ENCODE results near the gene TNFAIP2.
"Not testable (repeated sequence)": the region's sequence is repeated elsewhere in the genome, so short reads cannot be mapped to it uniquely, and the experiment has no call there.

The TNFAIP2 gene

DNA sequence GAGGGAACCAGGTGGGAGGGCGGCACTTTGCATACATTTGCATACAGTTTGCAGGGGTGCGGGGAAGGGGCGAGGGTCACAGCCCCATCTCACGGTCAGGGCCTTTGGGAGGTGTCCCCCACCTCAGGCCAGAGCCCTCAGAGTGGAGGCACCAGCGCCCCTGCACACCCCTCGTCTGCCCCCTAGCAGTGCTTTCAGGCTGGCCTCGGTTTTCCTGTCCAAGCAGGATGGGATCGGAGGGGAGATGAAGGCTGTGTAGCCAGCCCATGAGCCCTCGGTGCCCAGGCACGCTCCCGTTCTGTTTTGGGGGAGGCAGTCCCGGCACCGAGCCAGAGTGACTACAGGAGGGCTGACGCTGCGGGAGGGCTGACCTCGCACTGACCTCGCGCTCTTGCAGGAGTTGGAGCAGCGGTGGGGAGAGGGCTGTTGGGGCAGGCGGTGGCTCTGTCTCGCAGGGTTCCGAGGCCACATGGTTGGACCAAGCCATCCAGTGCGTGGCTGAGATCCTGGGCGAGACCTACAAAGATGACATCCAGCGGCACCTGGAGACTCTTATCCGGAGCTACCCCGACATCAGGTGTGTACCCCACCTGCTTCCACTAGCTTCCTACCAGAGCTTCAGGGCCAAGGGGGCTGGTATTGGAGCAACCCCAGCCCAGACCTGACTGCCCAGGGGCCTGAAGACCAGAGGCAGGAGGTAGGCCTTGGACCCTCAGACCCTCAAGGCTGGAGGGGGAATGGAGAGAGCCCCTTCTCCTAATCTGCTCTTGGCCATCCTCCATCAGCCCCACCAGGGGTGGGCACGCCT is 15.1 kb upstream of the TNFAIP2 start:
- DNase-seq = no peak

DNA sequence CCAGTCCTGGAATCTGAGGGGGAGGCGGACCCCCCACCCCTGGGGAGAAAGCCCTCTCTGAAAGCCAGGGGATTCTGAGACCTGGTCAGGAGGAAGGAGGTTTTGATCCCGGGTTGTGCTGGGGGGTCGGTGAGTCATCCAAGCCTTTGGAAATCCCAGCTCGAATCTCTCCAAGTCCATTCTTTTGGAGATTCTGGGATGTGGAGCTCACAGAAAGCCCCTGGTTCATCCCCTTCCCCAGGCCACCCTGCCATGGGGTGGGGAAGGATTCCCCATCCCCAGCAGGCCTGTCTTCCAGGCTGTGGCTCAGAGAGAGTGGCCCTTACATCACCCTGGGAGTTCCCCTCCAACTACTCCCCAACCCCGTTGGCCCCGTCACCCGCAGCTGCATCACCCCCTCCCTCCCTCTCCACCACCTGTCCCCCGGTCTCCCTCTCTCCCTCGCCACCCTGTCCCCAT is 14.5 kb upstream of the TNFAIP2 start:
- DNase-seq = no peak

DNA sequence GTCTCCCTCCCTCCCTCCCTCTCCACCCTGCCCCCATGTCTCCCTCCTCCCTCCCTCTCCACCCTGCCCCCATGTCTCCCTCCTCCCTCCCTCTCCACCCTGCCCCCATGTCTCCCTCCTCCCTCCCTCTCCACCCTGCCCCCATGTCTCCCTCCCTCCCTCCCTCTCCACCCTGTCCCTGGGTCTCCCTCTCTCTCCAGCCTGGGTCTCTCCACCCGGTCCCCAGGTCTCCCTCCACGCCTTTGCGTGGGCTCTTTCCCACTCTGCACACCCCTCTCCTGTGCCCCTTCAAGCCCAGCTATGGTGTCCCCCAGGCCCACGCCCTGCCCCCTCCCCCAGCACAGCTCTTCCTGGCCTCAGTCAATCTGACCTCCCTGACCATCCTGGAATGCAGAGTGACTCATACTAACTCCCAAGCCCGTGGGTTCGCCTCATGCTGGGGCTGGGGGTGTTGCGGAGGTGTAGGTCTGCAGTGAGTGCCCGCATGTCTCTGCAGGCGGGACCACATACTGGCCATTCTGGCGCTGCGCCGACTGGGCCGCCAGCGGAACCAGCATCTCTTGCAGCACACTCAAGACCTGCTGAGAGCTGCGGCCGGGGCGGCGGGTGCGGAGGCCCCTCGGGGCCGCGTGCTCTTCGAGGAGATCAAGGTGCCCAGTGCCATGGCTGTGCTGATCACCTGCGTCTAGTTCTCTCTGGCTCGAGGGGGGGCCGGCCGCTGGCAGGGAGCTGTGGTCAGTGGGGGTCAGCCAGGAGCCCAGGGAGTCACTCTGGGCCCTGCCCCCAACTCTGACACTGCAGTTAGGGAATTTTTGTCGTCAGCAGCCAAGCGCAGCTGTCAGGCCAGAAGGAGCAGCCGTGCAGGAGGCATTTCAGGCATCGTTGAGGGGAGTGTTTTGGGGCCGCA is 13.5 kb upstream of the TNFAIP2 start:
- DNase-seq = no peak

DNA sequence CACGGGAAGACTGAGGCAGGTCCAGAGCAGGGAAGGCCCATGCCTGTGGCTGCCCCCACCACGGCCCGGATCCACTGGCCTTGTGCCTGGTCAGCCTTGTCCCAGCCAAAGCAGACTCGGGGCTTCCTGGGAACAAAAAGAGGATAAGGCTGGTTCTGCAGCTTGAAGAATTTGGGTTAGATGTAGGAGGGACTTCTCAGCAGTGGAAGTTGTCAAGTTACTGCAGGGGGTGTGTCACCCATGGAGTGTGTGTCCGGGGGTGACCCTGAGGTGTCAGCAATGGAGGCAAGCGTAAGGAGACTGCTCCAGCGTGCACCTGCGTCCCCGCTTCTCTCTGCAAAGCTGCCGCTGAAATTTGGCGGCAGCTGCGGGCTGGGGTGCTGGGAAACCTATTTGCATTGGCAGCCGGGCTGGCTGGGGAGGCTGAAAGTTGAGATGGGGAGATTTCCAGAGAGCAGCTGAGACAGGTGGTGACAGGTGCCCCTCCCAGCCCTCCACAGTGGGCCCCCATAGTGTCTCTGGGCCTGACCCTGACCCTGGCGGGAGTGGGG is 12.5 kb upstream of the TNFAIP2 start:
- DNase-seq = no peak

DNA sequence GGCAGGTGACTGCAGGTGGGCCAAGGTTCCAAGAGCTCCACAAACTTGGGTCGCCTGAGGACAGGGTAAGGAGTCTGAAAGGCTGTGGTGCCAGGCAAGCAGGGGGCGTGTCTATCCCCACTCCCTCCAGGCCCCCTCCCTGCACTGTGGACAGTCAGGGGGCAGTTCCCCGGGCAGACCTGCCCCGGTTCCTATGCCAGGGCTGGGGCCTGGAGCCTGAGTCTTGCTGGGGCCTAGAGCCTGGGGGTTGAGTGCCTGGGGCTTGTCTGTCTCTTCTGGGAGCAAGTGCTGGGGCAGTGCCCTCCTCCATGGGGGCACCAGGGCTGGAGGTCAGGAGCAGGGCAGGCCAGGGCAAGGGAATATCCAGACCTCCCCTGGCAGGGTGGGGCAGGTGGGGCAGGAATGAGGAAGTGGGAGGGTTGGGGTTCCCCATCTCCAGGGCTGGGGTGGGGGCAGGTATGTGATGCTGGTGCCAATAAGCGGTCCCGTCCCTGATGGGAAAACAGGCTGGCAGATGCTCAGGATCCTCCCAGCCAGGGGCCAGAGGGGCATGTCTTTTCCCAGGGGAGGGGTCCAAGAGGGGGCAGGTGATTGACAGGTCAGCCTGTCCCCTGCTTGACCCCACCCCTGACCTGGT is 11.9 kb upstream of the TNFAIP2 start:
- no peak for DNase-seq

DNA sequence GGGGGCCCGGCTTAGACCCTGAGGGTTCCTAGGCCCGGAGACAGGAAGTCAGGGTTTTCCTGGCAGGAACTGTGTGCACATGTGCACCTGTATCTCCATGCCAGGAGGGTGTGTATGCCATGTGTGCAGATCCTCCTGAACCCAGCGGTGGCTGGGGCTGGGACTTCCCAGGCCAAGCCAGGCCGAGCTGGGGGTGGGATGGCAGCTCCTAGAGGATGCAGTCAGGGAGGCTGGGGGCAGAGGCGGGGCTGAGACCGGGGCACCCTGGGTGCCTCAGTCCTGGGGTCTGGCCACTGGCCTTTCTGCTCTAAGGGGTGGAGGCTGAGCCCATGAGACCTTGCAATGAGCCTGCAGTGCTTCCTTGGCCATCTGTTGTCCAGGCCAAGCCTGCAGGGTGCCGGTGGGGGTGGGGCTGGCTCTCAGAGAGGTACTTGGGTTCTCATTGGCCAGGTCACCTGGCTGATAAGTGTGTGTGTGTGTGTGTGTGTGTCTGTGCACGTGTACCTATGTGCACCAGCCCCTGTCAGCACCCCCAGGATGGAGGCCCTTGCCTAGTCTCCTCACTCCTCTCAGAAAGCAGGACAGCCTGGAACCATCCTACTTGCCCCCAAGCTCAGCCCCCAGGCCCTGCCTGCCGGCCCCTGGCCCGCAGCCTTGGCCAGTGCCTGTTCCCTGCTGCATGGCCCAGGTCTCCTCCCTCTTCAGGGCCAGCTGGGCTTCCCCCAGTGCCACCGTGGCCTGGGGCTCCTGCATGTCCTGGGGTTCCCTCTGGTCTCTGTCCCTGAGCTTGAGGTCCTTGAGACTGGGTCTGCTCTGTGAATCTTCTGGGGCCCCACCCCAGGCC is 10.6 kb upstream of the TNFAIP2 start:
- no peak for DNase-seq

DNA sequence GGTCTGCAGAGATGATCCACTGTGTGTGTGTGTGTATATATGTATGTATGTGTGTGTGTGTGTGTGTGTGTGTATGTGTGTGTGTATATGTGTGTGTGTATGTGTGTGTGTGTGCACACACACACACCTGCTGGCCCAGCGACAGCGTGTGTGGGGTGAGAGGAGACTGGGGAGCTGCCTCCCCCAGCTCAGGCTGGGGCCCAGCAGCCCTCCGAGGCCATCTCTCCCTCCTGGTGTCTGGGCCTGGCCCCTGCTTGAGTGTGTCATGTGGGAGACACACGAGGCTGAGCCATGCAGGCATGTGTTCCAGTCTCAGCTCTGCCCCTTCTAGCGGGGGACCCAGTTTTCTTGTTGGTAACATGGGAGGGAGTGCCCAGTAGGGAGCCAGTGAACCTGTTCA is 10.0 kb upstream of the TNFAIP2 start:
- DNase-seq = no peak

DNA sequence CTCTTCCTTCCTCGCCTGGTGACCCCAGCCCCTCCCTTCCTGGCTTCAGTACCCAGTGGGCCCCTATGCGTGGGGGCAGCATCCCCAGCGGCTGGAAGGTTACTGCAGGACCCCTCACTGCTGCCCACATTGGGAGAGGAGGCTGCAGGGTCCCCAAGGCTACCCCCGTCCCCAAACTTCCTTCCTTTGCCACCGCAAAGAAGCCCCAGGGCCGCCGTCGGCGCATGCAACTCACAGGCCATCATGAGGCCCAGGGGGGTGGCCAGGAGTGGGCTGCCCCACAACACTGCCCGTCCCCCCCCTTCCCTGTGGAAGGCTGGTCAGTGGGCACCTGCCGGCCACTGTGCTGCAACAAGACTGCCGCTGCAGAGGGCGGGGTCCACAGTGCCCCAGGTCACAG is 9.5 kb upstream of the TNFAIP2 start:
- no peak for DNase-seq

DNA sequence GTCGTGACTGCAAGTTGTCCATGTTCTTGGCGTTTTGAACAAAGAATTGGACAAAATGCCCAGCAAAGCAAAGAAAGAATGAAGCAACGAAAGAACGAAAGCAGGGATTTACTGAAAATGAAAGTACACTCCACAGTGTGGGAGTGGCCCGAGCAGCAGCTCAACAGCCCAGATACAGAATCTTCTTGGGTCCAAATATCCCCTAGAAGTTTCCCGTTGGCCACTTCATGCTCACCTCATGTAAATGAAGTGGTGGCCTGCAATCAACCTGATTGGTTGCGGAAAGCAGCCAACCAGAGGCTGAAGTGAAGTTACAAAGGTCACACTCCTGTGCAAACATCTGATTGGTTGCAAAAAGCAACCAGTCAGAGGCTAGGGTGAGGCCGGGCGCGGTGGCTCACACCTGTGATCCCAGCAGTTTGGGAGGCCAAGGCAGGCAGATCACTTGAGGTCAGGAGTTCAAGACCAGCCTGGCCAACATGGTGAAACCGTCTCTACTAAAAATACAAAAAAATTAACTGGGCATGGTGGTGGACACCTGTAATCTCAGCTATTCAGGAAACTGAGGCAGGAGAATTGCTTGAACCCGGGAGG is 8.1 kb upstream of the TNFAIP2 start:
- DNase-seq = not testable (repeated sequence)

DNA sequence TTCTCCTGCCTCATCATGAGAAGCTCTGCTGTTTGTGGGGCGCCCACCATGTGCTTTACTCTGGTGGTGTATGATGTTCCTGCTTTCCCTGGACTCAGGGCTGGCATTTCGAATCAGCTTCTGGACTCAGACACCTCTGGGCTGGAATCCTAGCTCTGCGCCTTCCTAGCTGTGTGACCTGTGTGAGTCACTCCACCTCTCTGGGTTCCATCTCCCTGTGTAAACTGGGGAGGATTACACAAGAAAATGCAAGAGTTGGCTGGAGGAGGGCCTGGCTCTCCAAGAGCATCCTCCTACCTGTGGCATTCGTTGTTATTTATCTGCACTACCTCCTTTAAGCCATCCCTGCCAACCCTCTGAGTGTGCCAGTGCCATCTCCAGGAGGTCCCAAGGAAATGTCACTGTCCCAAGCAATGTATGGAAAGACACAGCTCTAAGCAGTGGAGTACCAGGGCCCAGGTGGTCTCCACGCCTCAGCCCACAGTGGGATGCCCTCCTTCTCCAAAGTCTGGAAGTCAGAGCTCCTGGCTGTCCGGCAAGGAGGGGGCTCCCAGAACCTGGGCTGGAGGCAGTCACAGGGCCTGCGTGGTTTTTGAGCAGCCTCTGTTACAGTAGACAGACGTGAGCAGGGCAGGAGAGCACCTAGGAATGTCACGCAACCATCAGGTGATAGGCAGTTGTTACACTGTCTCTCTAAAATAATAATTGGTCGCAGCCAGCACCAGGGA is 7.3 kb upstream of the TNFAIP2 start:
- no peak for DNase-seq

DNA sequence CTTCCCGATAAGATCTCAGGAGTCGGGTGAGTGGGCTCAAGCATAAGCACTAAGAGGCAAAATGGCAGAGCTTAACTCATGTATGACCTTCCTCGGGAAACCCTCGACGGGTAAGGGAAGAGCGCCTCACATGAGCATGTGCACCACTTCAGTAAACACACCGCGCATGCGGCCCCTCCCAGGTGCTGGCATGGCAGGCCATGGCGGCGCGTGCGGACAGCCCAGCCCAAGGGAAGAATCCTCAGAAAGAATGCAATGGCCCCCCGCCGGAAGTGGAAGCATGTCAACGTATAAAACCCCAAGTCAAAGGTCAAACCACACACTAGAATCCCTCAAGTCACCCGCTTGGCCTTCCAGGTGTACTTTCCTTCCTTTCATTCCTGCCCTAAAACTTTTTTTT is 6.6 kb upstream of the TNFAIP2 start:
- no peak for DNase-seq

DNA sequence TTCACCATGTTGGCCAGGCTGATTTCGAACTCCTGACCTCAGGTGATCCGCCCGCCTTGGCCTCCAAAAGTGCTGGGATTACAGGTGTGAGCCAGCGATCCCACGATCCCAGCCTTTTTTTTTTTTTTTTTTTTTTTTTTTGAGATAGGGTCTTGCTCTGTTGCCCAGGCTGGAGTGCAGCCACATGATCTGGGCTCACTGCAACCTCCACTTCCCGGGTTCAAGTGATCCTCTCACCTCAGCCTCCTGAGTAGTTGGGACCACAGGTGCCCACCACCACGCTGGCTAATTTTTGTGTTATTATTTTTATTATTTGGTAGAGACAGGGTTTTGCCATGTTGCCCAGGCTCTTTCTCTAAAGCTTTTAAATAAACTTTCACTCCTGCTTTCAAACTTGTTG is 5.8 kb upstream of the TNFAIP2 start:
- DNase-seq = not testable (repeated sequence)

DNA sequence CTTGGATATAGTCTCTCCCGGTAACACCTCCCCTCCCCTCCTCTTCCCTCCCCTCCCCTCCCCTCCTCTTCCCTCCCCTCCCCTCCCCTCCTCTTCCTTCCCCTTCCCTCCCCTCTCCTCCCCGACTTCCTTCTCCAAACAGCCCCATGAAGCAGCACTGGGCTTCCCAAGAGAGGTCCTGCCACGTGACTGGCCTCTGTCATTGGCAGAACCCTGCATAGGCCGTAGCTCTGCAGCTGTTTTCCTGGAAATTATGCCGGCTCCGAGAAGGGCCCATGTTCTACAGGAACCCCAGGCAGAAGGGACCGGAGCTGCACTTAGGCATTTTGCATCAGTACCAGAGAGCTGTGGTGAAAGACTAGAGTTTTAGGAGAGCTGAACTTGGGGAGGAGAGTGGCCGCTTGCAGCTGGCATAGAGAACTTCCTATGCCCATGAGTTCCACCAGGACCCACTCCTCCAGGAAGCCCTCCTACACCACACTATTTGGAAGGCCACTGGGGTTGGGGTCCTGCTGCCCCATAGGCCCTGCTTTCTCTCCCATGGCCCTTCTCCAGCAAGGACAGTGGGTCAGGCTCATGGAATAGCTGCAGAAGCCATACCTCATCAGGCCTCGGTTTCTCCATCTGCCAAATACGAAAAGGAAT is 5.1 kb upstream of the TNFAIP2 start:
- DNase-seq = no peak

DNA sequence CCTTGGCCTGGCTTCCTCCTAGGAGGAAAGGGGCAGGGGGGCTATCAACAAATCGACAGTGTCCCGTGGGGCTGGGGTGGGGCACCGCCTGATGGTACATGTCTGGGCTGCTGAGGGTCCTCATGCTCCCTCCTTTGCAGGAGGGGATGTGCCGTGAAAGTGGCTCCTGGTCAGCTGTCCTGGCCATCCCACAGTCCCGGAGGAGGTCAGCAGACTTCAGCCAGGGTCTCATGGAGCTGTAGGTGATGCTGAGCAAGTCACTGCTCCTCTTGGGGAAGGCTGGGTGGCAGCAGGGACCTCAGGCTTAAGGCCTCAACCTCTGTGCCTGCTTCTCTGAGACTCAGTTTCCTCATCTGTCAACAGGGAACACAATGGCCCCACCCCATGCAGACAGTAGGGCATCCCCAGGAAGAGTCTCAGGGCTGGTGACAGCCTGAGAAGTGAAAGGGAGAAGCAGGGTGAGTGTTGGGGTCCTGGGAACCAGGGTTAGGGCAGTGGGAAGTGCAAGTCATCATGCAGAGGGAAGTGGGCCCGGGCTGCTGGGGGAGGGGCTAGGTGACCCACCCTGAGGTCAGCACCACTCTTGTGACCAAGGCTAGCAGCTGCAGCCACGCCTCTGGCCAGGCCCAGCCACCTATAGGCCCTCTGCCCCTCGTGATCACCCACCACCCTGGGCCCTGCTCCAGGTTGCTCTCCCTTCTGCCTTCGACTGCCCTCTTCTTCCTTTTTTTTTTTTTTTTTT is 4.4 kb upstream of the TNFAIP2 start:
- DNase-seq = no peak

DNA sequence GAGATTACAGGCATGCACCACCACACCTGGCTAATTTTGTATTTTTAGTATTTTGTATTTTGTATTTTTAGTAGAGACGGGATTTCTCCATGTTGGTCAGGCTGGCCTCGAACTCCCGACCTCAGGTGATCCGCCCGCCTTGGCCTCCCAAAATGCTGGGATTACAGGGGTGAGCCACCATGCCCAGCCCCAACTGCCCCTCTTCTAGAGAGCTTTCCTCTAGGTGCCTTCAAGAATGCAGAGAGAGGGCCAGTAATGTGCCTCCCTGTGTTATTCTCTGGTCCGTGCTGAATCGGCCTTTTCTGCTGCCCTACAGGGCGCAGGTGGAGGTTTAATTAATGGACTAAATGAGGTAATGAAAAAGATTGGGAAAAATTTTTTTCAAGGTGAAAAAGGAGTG is 3.7 kb upstream of the TNFAIP2 start:
- not testable (repeated sequence) for DNase-seq

DNA sequence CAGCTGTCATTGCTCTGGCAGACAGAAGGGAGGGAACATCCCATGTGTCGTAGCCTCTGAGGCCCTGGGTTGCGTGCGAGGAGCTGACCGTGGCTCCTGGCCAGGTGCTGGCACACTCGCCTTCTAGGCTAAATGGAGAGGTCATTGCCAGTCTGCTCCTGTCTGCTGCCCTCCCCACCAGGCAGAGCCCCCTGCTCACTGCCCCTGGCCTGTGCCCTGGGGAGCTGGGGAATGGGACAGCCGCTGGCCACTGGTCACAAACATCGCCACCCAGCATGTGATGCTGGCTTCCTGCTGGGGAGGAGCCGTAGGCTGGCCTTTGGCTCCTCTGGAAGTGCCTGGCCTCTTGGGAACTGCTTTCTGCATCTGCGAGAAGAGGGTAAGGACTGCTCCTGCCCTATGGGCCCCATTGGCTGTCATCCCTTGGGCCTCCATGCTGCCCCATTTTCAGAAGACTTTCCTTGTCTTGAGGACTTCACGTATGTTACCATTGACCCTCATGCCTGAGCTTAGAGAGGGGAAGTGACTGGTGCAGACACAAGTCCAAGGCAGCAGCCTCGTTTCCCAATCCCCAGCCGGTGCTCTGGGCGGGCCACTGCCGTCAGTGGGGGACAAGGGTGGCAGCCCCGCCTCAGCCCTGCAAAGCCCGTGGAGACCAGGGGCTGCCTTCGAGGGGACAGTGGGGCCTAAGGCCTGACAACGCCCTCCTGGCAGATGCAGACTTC is 2.0 kb upstream of the TNFAIP2 start:
- DNase-seq = no peak

DNA sequence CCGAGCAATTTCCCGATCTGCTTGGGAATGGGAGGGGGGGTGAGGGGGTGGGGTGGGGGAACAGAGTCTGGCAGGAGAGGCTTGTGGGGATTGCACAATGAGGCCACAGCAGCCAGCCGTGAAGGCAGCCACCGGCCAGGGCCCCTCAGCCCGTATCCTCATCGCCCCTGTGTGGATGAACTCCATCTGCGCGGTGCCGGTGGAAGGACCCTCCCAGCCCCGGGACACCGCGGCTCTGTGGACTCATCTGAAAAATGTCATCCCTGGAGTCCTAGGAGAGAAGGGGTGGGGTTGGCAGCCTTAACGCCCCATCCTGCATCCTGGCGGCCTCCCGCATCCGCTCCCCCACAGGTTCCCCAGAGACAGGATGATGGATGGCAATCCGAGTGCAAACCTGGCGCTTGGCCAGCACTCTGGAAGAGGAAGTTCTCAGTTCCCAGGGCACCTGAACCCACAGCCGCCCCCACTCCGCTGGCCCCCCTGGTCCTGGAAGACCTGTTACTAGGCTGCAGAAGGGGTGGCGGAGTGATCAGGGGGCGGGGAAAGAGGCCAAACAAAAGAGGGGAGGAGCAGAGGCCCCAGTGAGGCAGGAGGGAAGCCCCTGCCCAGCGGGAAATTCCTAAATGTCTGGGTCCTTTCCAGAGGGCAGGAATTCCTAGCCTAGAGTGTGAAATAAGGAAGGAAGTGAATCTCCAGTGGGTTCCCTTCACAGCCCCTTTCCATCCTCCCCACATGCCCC is 1.2 kb upstream of the TNFAIP2 start:
- no peak for DNase-seq

DNA sequence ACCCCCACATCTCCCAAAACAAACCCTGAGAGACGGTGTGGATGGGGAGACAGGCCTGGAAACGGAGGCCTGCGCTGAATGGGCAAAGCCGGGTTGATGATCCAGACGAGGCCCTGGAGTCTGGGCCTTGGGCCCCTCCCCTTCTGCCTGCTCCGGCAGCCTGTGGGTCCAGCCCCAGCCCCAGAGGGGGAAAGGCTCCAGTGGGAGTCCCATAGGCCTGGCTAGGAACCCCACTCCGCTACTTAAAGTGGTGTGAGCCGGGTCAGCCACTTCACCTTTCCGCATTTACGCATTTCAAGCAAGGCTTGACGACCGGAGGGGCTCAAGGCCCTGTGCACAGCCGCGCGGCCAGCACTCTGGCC is 695 bp upstream of the TNFAIP2 start:
- no peak for DNase-seq
